HepG2 (cell line): Measurements from ENCODE around the gene SYT7. TPM values are rescaled to one million over a fixed set of nuclear protein-coding genes. Genes with fewer than 3 reads are reported as not detected.

Experiments
- CSRNP1 ChIP-seq: sonication (generic); formaldehyde crosslinking; IDR thresholded peaks from 2 replicates; pipeline ENCODE4 v1.8.1; 2023; ENCODE audit warnings: mild to moderate bottlenecking, missing genetic modification reagents
- FOXO1 ChIP-seq: sonication (generic); formaldehyde crosslinking; IDR thresholded peaks from 2 replicates; pipeline ENCODE4 v1.4.0; 2020; ENCODE audit warnings: missing genetic modification reagents
- MZF1 ChIP-seq: sonication (generic); formaldehyde crosslinking; IDR thresholded peaks from 2 replicates; pipeline ENCODE4 v1.8.1; 2023; ENCODE audit warnings: mild to moderate bottlenecking, missing genetic modification reagents, borderline replicate concordance
- PPARG ChIP-seq: conservative IDR thresholded peaks from 2 replicates; pipeline ENCODE4 v1.6.1; 2016; ENCODE audit warnings: missing biosample characterization, missing genetic modification reagents
- SMAD9 ChIP-seq: sonication (generic); formaldehyde crosslinking; IDR thresholded peaks from 2 replicates; pipeline ENCODE4 v1.5.1; 2020; ENCODE audit warnings: mild to moderate bottlenecking, missing genetic modification reagents
- SP140L ChIP-seq: sonication (generic); formaldehyde crosslinking; IDR thresholded peaks from 2 replicates; pipeline ENCODE4 v1.4.0; 2020; ENCODE audit warnings: missing genetic modification reagents, borderline replicate concordance
- STAT5B ChIP-seq: sonication (generic); formaldehyde crosslinking; IDR thresholded peaks from 2 replicates; pipeline ENCODE4 v1.4.0; 2020; ENCODE audit warnings: missing genetic modification reagents
- ZNF124 ChIP-seq: sonication (generic); formaldehyde crosslinking; IDR thresholded peaks from 2 replicates; pipeline ENCODE4 v1.4.0; 2020; ENCODE audit warnings: missing genetic modification reagents
- ZNF224 ChIP-seq: sonication (generic); formaldehyde crosslinking; IDR thresholded peaks from 2 replicates; pipeline ENCODE4 v1.5.0; 2020; ENCODE audit warnings: mild to moderate bottlenecking, missing genetic modification reagents
- ZNF3 ChIP-seq: IDR thresholded peaks from 2 replicates; pipeline ENCODE4 v1.7.0; 2017; ENCODE audit warnings: inconsistent platforms
- ZNF724P ChIP-seq: sonication (generic); formaldehyde crosslinking; IDR thresholded peaks from 2 replicates; pipeline ENCODE4 v1.8.0; 2022; ENCODE audit warnings: missing genetic modification reagents, borderline replicate concordance
- ZSCAN29 ChIP-seq: sonication (generic); formaldehyde crosslinking; conservative IDR thresholded peaks from 2 replicates; pipeline ENCODE4 v1.4.0; 2020; ENCODE audit warnings: mild to moderate bottlenecking, missing genetic modification reagents
- polyA plus RNA-seq, 8 experiments: library from polyadenylated mRNA; depleted of rRNA in 3 of 8; stranded (reverse) in 7 of 8; unstranded in 1 of 8; fragments of >200 nt; fragmentation: Illumina TruSeq in 4 of 8; extraction: Trizol in 4 of 8; gene quantifications; 2 replicates each; pipeline versions ENCODE4 v1.2.1 to v1.2.3, GENCODE V29; 2011 to 2016; ENCODE audit warnings: low read depth in 4 of 8, missing spikeins in 1 of 8, mixed read lengths in 1 of 8; ENCODE audit not compliant: insufficient read depth in 1 of 8
- total RNA-seq, 5 experiments: library from RNA; depleted of rRNA; stranded (reverse); fragments of >200 nt; fragmentation: Illumina TruSeq; extraction: Trizol; gene quantifications; 2 replicates each; pipeline ENCODE4 v1.2.3, GENCODE V29; 2016; ENCODE audit warnings: low read depth in 1 of 5
- TF ChIP-seq, protein P1 (sequence below): sonication (generic); formaldehyde crosslinking; conservative IDR thresholded peaks from 2 replicates; pipeline ENCODE4 v1.8.1; 2023; ENCODE audit warnings: missing genetic modification reagents
- TF ChIP-seq, protein P2 (sequence below): sonication (generic); formaldehyde crosslinking; IDR thresholded peaks from 2 replicates; pipeline ENCODE4 v1.4.0; 2020; ENCODE audit warnings: mild to moderate bottlenecking, missing genetic modification reagents
- TF ChIP-seq, protein P3 (sequence below): sonication (generic); formaldehyde crosslinking; IDR thresholded peaks from 2 replicates; pipeline ENCODE4 v1.5.1; 2020; ENCODE audit warnings: mild to moderate bottlenecking, missing genetic modification reagents

Gene SYT7
- total and polyA plus RNA-seq, 2 of the 13 experiments (the other 11 are each of a cell fraction or from before 2014, with no cell fraction given): 1.4 to 4.4 TPM

GRCh38 chr11:61567286-61568061 is 13.4 kb downstream of the SYT7 start (continued):
- TF ChIP-seq, protein P1, sequence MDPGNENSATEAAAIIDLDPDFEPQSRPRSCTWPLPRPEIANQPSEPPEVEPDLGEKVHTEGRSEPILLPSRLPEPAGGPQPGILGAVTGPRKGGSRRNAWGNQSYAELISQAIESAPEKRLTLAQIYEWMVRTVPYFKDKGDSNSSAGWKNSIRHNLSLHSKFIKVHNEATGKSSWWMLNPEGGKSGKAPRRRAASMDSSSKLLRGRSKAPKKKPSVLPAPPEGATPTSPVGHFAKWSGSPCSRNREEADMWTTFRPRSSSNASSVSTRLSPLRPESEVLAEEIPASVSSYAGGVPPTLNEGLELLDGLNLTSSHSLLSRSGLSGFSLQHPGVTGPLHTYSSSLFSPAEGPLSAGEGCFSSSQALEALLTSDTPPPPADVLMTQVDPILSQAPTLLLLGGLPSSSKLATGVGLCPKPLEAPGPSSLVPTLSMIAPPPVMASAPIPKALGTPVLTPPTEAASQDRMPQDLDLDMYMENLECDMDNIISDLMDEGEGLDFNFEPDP (CRISPR knock-in tag): peak; percentile 100
- TF ChIP-seq ZNF3 (CRISPR knock-in tag) (peak; percentile 98), PPARG (peak; percentile 97), SP140L (CRISPR knock-in tag) (peak; percentile 100), MZF1 (CRISPR knock-in tag) (peak; percentile 99), FOXO1 (CRISPR knock-in tag) (peak; percentile 98), ZNF724P (peak; percentile 100), SMAD9 (CRISPR knock-in tag) (peak; percentile 100), ZNF224 (CRISPR knock-in tag) (peak; percentile 100), CSRNP1 (CRISPR knock-in tag) (peak; percentile 100), STAT5B (CRISPR knock-in tag) (peak; percentile 100), ZSCAN29 (CRISPR knock-in tag) (peak; percentile 97), ZNF124 (CRISPR knock-in tag) (peak; percentile 100)
- TF ChIP-seq, protein P2, sequence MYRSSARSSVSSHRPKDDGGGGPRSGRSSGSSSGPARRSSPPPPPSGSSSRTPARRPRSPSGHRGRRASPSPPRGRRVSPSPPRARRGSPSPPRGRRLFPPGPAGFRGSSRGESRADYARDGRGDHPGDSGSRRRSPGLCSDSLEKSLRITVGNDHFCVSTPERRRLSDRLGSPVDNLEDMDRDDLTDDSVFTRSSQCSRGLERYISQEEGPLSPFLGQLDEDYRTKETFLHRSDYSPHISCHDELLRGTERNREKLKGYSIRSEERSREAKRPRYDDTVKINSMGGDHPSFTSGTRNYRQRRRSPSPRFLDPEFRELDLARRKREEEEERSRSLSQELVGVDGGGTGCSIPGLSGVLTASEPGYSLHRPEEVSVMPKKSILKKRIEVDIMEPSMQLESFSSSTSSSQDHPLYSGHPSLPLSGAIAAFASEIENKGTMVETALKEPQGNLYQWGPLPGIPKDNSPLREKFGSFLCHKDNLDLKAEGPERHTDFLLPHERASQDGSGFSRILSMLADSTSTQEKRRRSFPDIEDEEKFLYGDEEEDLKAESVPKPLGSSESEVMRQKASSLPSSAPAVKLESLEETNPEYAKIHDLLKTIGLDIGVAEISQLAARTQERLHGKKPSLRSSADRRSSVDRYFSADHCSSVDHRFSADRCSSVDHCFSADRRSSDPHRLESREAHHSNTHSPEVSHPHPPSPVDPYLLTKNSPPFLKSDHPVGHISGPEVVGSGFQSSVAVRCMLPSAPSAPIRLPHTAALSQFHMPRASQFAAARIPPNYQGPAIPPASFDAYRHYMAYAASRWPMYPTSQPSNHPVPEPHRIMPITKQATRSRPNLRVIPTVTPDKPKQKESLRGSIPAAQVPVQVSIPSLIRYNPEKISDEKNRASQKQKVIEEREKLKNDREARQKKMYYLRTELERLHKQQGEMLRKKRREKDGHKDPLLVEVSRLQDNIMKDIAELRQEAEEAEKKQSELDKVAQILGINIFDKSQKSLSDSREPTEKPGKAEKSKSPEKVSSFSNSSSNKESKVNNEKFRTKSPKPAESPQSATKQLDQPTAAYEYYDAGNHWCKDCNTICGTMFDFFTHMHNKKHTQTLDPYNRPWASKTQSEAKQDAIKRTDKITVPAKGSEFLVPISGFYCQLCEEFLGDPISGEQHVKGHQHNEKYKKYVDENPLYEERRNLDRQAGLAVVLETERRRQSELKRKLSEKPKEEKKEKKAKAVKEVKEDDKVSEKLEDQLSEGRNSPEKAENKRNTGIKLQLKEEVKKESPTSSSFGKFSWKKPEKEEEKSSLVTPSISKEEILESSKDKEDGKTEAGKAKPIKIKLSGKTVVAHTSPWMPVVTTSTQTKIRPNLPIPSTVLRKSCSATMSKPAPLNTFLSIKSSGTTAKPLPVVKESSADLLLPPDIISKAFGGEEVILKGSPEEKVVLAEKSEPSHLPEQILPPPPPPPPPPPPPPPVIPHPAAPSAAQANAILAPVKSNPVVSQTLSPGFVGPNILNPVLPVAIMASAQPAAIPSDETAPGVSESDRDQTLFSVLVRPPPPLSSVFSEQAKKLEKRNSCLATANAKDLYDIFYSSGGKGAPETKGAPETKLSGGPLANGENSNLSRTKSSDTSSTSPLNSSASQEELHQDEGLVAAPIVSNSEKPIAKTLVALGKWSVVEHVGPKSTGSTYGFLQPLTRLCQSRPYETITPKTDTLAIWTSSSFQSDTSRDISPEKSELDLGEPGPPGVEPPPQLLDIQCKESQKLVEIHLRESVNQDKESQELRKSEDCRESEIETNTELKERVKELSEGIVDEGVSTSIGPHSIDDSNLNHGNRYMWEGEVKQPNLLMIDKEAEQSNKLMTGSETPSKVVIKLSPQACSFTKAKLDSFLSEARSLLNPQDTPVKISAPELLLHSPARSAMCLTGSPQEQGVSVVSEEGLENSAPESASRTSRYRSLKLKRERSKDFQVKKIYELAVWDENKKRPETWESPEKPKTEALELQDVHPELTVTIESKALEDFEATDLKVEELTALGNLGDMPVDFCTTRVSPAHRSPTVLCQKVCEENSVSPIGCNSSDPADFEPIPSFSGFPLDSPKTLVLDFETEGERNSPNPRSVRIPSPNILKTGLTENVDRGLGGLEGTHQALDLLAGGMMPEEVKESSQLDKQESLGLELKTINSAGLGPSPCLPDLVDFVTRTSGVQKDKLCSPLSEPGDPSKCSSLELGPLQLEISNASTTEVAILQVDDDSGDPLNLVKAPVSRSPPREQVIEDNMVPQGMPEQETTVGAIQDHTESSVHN (CRISPR knock-in tag): peak; percentile 100
- TF ChIP-seq, protein P3, sequence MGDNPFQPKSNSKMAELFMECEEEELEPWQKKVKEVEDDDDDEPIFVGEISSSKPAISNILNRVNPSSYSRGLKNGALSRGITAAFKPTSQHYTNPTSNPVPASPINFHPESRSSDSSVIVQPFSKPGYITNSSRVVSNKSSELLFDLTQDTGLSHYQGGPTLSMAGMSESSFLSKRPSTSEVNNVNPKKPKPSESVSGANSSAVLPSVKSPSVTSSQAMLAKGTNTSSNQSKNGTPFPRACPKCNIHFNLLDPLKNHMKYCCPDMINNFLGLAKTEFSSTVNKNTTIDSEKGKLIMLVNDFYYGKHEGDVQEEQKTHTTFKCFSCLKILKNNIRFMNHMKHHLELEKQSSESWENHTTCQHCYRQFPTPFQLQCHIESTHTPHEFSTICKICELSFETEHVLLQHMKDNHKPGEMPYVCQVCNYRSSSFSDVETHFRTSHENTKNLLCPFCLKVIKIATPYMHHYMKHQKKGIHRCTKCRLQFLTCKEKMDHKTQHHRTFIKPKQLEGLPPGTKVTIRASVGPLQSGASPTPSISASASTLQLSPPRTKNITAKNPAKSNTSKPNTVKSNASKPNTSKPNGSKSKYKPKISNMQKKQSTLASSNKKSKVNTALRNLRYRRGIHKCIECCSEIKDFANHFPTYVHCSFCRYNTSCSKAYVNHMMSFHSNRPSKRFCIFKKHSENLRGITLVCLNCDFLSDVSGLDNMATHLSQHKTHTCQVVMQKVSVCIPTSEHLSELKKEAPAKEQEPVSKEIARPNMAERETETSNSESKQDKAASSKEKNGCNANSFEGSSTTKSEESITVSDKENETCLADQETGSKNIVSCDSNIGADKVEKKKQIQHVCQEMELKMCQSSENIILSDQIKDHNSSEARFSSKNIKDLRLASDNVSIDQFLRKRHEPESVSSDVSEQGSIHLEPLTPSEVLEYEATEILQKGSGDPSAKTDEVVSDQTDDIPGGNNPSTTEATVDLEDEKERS (CRISPR knock-in tag): peak; percentile 100
